ENCODE measurements around the gene MCCD1. TPM values are rescaled to one million over a fixed set of nuclear protein-coding genes. Genes with fewer than 3 reads are reported as not detected.
A peak's percentile ranks its signal among the peaks of the same experiment; 100 is the strongest.

MCCD1 gene
- total and polyA plus RNA-seq, 2 experiments from 2014 or later: not detected

DNA sequence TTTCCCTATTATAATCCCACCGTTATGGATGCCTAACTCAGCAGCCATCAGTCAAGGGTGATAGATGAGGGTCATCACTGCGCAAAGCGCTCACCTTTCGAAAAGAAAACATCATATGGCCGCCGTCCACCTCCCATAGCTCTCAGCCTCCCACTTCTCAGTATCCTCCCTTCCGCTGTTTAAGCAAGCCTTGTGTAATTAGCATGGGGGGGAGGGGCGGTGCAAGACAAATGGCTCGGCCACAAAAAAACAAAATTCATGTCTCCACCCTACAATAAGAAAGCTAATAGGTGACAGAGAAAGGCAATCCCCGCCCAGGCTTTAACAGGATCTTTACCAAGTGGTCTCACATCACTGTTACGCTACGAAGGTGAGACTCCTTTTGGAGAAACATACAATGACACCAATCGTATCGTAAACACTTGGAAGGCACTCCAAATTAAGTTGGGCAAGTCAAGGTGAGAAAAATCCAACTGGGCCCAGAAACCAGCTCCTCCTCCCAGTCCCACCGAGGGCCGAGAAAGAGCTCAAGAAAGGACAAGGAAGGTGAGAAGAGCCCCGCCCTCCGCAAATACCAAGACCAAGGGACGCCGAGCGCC, 12.4 kb downstream of the MCCD1 start:
- Histone ChIP-seq H2AFZ (no peak overlapping the region), H3K4me1 (ENCODE audit: insufficient read depth) (peaks cover 27% of the 10 kb centered on the region), H3K27ac (ENCODE audit: low read depth) (peak overlapping the region; percentile 99), H3K36me3 (ENCODE audit: insufficient read depth) (peaks cover 42% of the 10 kb centered on the region), H4K20me1 (replicated peaks; ENCODE audit: insufficient read depth) (peaks cover 48% of the 10 kb centered on the region), H3K9me2 (ENCODE audit: insufficient read depth) (no peaks in the 10 kb centered on the region), H3K27me3 (ENCODE audit: insufficient read depth) (no peaks in the 10 kb centered on the region), H3K4me3 (peak overlapping the region; percentile 80), H3K79me2 (replicated peaks; ENCODE audit: insufficient read depth) (peaks cover 63% of the 10 kb centered on the region), H3F3A (replicated peaks; ENCODE audit: low read depth) (peaks cover 28% of the 10 kb centered on the region), H3K4me2 (peak overlapping the region; percentile 94)
- H3K4me1 Mint-ChIP-seq: peaks cover 44% of the 10 kb centered on the region
- peaks cover 19% of the 10 kb centered on the region for H3K27me3 Mint-ChIP-seq (ENCODE audit: insufficient read depth, low read depth, poor library complexity)
- peaks cover 56% of the 10 kb centered on the region for H3K36me3 Mint-ChIP-seq (ENCODE audit: low read depth)
- H3K27ac Mint-ChIP-seq: peak overlapping the region; percentile 99
- TF ChIP-seq NANOG (IDR thresholded peaks at IDR 0.05; ENCODE audit: borderline replicate concordance) (no peak), JUNB (IDR thresholded peaks at IDR 0.05; ENCODE audit: unreplicated experiment) (no peak), EZH2 (IDR thresholded peaks at IDR 0.05; ENCODE audit: low read depth, unreplicated experiment) (no peak), POLR2AphosphoS5 (IDR thresholded peaks at IDR 0.05; ENCODE audit: low read depth) (no peak), EZH2phosphoT487 (IDR thresholded peaks at IDR 0.05; ENCODE audit: unreplicated experiment) (no peak), ZNF114 (CRISPR knock-in tag; IDR thresholded peaks at IDR 0.05) (no peak), CTCF (conservative IDR thresholded peaks at IDR 0.05; ENCODE audit: low read depth in 2 of 2) (no peak), CREB1 (CRISPR knock-in tag; IDR thresholded peaks at IDR 0.05; ENCODE audit: low read depth) (no peak)
- TF ChIP-seq, protein P1, sequence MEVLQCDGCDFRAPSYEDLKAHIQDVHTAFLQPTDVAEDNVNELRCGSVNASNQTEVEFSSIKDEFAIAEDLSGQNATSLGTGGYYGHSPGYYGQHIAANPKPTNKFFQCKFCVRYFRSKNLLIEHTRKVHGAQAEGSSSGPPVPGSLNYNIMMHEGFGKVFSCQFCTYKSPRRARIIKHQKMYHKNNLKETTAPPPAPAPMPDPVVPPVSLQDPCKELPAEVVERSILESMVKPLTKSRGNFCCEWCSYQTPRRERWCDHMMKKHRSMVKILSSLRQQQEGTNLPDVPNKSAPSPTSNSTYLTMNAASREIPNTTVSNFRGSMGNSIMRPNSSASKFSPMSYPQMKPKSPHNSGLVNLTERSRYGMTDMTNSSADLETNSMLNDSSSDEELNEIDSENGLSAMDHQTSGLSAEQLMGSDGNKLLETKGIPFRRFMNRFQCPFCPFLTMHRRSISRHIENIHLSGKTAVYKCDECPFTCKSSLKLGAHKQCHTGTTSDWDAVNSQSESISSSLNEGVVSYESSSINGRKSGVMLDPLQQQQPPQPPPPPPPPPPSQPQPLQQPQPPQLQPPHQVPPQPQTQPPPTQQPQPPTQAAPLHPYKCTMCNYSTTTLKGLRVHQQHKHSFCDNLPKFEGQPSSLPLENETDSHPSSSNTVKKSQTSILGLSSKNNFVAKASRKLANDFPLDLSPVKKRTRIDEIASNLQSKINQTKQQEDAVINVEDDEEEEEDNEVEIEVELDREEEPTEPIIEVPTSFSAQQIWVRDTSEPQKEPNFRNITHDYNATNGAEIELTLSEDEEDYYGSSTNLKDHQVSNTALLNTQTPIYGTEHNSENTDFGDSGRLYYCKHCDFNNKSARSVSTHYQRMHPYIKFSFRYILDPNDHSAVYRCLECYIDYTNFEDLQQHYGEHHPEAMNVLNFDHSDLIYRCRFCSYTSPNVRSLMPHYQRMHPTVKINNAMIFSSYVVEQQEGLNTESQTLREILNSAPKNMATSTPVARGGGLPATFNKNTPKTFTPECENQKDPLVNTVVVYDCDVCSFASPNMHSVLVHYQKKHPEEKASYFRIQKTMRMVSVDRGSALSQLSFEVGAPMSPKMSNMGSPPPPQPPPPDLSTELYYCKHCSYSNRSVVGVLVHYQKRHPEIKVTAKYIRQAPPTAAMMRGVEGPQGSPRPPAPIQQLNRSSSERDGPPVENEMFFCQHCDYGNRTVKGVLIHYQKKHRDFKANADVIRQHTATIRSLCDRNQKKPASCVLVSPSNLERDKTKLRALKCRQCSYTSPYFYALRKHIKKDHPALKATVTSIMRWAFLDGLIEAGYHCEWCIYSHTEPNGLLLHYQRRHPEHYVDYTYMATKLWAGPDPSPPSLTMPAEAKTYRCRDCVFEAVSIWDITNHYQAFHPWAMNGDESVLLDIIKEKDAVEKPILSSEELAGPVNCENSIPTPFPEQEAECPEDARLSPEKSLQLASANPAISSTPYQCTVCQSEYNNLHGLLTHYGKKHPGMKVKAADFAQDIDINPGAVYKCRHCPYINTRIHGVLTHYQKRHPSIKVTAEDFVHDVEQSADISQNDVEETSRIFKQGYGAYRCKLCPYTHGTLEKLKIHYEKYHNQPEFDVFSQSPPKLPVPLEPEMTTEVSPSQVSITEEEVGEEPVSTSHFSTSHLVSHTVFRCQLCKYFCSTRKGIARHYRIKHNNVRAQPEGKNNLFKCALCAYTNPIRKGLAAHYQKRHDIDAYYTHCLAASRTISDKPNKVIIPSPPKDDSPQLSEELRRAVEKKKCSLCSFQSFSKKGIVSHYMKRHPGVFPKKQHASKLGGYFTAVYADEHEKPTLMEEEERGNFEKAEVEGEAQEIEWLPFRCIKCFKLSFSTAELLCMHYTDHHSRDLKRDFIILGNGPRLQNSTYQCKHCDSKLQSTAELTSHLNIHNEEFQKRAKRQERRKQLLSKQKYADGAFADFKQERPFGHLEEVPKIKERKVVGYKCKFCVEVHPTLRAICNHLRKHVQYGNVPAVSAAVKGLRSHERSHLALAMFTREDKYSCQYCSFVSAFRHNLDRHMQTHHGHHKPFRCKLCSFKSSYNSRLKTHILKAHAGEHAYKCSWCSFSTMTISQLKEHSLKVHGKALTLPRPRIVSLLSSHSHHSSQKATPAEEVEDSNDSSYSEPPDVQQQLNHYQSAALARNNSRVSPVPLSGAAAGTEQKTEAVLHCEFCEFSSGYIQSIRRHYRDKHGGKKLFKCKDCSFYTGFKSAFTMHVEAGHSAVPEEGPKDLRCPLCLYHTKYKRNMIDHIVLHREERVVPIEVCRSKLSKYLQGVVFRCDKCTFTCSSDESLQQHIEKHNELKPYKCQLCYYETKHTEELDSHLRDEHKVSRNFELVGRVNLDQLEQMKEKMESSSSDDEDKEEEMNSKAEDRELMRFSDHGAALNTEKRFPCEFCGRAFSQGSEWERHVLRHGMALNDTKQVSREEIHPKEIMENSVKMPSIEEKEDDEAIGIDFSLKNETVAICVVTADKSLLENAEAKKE (CRISPR knock-in tag; IDR thresholded peaks at IDR 0.05): no peak
- ATAC-seq: peak; percentile 12
- DNase-seq (ENCODE audit: low spot score): peak; percentile 72
- H3K4me3 Mint-ChIP-seq: peak overlapping the region; percentile 98
- no peaks in the 10 kb centered on the region; the same call in 2 of the 3 replicates for H3K9me3 Mint-ChIP-seq

All from GM23338 (cell line).